ENCODE data around the gene FTO.

The FTO gene

DNA sequence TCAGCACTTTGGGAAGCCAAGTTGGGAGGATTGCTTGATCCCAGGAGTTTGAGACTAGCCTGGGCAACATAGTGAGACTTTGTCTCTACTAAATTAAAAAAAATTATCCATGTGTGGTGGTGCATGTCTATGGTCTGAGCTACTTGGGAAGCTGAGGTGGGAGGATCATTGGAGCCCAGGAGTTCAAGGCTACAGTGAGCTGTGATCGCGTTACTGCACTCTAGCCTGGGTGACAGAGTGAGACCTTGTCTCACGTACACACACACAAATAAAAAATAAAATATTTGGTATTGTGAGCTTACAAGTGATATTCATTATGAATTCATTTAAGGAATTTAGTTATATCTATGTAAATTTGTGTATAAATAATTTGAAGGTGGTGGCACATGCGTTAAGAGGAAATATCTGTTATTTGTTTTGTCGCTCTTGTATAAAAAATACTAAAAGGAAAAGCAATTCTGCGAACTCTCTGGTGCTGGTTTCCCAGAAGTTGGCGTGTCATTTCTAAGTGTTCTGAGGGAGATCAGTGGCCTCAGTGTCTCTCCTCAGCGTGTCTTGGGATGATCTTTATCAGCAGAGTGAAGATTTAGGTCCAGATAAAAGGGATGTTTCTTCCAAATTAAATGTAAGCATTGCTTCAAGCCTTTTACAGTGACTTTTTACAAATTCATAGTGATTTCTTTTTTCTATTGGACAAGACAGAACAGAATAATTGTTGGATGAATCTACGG is 187.6 kb downstream of the FTO start:
- DNase-seq (ENCODE audit: low read depth), result no peak
- no peak for TF ChIP-seq CTCF (IDR thresholded peaks at IDR 0.05; ENCODE audit: control insufficient read depth, extremely low read depth, insufficient read depth)
- H3K4me3 ChIP-seq (ENCODE audit: low read depth, low read length), result no peak overlapping the region

DNA sequence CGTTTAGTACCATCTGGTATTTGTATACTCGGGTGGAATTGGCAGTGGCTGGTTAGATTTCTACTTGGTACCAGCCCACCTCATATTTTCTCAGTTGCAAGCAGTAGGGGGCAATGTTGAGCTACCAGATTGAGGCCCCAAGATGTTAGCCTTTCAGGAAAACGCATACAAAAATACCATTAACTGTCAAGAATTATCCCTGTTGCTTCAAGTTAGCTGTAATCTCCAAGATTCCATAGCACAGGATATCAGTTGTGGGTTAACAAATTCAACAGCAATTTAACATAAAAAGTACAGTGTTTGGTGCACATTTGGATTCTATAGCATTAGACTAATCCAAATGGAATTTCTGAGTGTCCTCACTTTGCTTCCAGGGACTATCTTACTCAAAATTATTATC is 188.2 kb downstream of the FTO start:
- H3K4me3 ChIP-seq (ENCODE audit: low read depth, low read length), result no peak overlapping the region
- peak; percentile 67 for DNase-seq (ENCODE audit: low read depth)
- peak; percentile 71 for TF ChIP-seq CTCF (IDR thresholded peaks at IDR 0.05; ENCODE audit: control insufficient read depth, extremely low read depth, insufficient read depth)

GRCh38 chr16:53893731-53894435 is 189.9 kb downstream of the FTO start:
- no peak for TF ChIP-seq CTCF (IDR thresholded peaks at IDR 0.05; ENCODE audit: control insufficient read depth, extremely low read depth, insufficient read depth)
- peak; percentile 77 for DNase-seq (ENCODE audit: low read depth)
- no peak overlapping the region for H3K4me3 ChIP-seq (ENCODE audit: low read depth, low read length)

DNA sequence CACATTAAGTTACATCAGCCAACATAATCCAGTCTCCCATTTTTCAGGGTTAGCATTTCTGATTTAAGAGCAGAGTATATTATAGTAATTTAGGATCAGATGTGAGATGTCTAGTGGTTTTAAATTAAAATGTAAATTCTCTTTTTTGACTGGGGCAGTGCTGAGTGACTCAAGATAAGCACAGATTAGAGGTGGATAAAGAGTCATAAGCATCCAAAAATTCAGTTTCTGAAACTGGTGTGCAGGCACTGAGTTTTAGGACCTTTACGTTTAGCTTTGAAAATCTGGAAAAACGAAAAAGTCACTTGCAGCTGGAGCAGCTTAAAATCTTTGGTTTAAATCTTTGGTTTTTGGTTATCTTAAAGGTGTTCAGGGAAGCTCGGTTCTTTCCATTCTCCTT is 190.7 kb downstream of the FTO start:
- H3K4me3 ChIP-seq (ENCODE audit: low read depth, low read length), result no peak overlapping the region
- no peak for TF ChIP-seq CTCF (IDR thresholded peaks at IDR 0.05; ENCODE audit: control insufficient read depth, extremely low read depth, insufficient read depth)
- no peak for DNase-seq (ENCODE audit: low read depth)

- H3K4me3 ChIP-seq (ENCODE audit: low read depth, low read length), result no peak overlapping the region
- DNase-seq (ENCODE audit: low read depth), result no peak
- TF ChIP-seq CTCF (IDR thresholded peaks at IDR 0.05; ENCODE audit: control insufficient read depth, extremely low read depth, insufficient read depth), result no peak
These were observed 191.5 kb downstream of the FTO start for GRCh38 chr16:53895433-53895832.

- DNase-seq (ENCODE audit: low read depth), result no peak
- TF ChIP-seq CTCF (IDR thresholded peaks at IDR 0.05; ENCODE audit: control insufficient read depth, extremely low read depth, insufficient read depth), result no peak
- H3K4me3 ChIP-seq (ENCODE audit: low read depth, low read length), result no peak overlapping the region
These were observed 191.9 kb downstream of the FTO start for GRCh38 chr16:53895851-53896250.
